Immature natural killer cell (primary cell): Measurements from ENCODE around the gene ATP5PO. TPM values are rescaled to one million over a fixed set of nuclear protein-coding genes. Genes with fewer than 3 reads are reported as not detected.

ENCODE experiments used
- polyA plus RNA-seq, 3 donors: library from polyadenylated mRNA; unstranded; fragments of 300-500 nt; fragmentation: Illumina TruSeq; gene quantifications; one replicate each; pipeline ENCODE4 v1.2.3, GENCODE V29; 2021

Gene ATP5PO
- polyA plus RNA-seq, 3 donors from 2014 or later, result 280 to 387 (median 352) TPM

Other genes with a start within 250 kb of the ATP5PO start
- 100 to 1,000 TPM; 194 to 275 (median 239) TPM for gene MRPS6, start 157.8 kb upstream of the ATP5PO start, polyA plus RNA-seq
- gene SLC5A3, start 157.8 kb upstream of the ATP5PO start, polyA plus RNA-seq, result 1 to 10 TPM in 2 of 3 donors, under 1 TPM in 1; 0.81 to 2.8 (median 1.9) TPM